HCT116 (cell line): ENCODE measurements around the gene PLGRKT. TPM values are rescaled to one million over a fixed set of nuclear protein-coding genes. Genes with fewer than 3 reads are reported as not detected.
"Not testable (repeated sequence)": the region's sequence is repeated elsewhere in the genome, so short reads cannot be mapped to it uniquely, and the experiment has no call there.

Experiments
- ATAC-seq: fragments of 200-7000 bp; cut with Tn5 transposase; 2 replicates; pipeline ENCODE4 v1.9.1; 2020; ENCODE audit warnings: mild to moderate bottlenecking, moderate library complexity
- BruUV-seq: library from RNA; stranded (reverse); fragments of 400-500 nt; replicated peaks from 2 replicates; lab custom pipeline; 2021; lab: Mats Ljungman, UMichigan
- CTCF ChIA-PET: fragments of 300-600 bp; sonication (Branson Sonifier 250); formaldehyde crosslinking; loops from one replicate; lab custom pipeline; 2021; ENCODE audit warnings: antibody characterized with exemption; lab: Charles Lee
- POLR2A ChIA-PET: fragments of 300-600, 350-600 bp; sonication (Branson Sonifier 250); formaldehyde crosslinking; loops from one replicate; lab custom pipeline; 2021; ENCODE audit warnings: antibody characterized with exemption; lab: Charles Lee
- RAD21 ChIA-PET, 2 experiments: fragments of 300-600 bp; sonication (Branson Sonifier 250); formaldehyde crosslinking; loops; one replicate each; lab custom pipeline; 2023; ENCODE audit warnings: low total read pairs in 2 of 2; ENCODE audit not compliant: uncharacterized antibody in 2 of 2, unreplicated experiment in 2 of 2, low non-redundant PET in 1 of 2; lab: Charles Lee
- DNase-seq: peaks from one replicate; pipeline ENCODE4 v3.0.0-alpha.2; 2010; ENCODE audit warnings: low read depth, low spot score
- H2AFZ ChIP-seq: fragments of 200-600 bp; shearing (Covaris generic), sonication (generic); 2 replicates; pipeline ENCODE4 v1.6.1; 2017; ENCODE audit warnings: low read depth, mixed run types, mixed read lengths, antibody characterized with exemption, low read length; ENCODE audit not compliant: poor library complexity, severe bottlenecking
- H3K27ac ChIP-seq: 2 replicates; pipeline ENCODE4 v1.5.1; 2012; ENCODE audit warnings: low read depth, low read length
- H3K27me3 ChIP-seq: fragments of 200-600 bp; sonication (generic); 2 replicates; pipeline ENCODE4 v1.6.1; 2016; ENCODE audit warnings: mixed run types, low read length, mixed read lengths; ENCODE audit not compliant: insufficient read depth
- H3K36me3 ChIP-seq, 2 experiments: fragments of 200-500 bp in 1 of 2; fragments of 200-600 bp in 1 of 2; sonication (Bioruptor generic) in 1 of 2; sonication (generic) in 1 of 2; 2 replicates each; pipeline versions ENCODE4 v1.5.1 to v1.6.1; 2014 to 2016; ENCODE audit warnings: low read length in 2 of 2, inconsistent platforms in 1 of 2, mixed read lengths in 1 of 2, mixed run types in 1 of 2; ENCODE audit not compliant: insufficient read depth in 2 of 2, control insufficient read depth in 1 of 2
- H3K4me1 ChIP-seq, 2 experiments: fragments of 200-600 bp in 1 of 2; sonication (generic) in 1 of 2; 2 replicates each; pipeline versions ENCODE4 v1.5.1 to v1.6.1; 2012 to 2017; ENCODE audit warnings: low read length in 2 of 2, inconsistent platforms in 1 of 2, mild to moderate bottlenecking in 1 of 2, mixed read lengths in 1 of 2, mixed run types in 1 of 2, moderate library complexity in 1 of 2; ENCODE audit not compliant: insufficient read depth in 2 of 2, control insufficient read depth in 1 of 2
- H3K4me2 ChIP-seq: fragments of 200-600 bp; sonication (generic); 2 replicates; pipeline ENCODE4 v1.6.1; 2017; ENCODE audit warnings: mixed run types, low read length, mixed read lengths
- H3K4me3 ChIP-seq, 2 experiments: fragments of 200-600 bp in 1 of 2; sonication (generic) in 1 of 2; replicated peaks in 1 of 2; 2 replicates each; pipeline ENCODE4 v1.5.1; 2011 to 2016; ENCODE audit warnings: low read length in 2 of 2, control low read depth in 1 of 2, low read depth in 1 of 2, mild to moderate bottlenecking in 1 of 2, mixed read lengths in 1 of 2, mixed run types in 1 of 2
- H3K79me2 ChIP-seq: fragments of 200-600 bp; sonication (generic); 2 replicates; pipeline ENCODE4 v1.6.1; 2017; ENCODE audit warnings: mild to moderate bottlenecking, mixed run types, low read length, moderate library complexity, mixed read lengths; ENCODE audit not compliant: insufficient read depth
- H3K9ac ChIP-seq: fragments of 200-600 bp; sonication (generic); 2 replicates; pipeline ENCODE4 v1.6.1; 2016; ENCODE audit warnings: low read length, mixed read lengths
- H3K9me2 ChIP-seq: fragments of 200-600 bp; sonication (generic), shearing (Covaris generic); 2 replicates; pipeline ENCODE4 v1.6.1; 2017; ENCODE audit warnings: mixed run types, mild to moderate bottlenecking, moderate library complexity; ENCODE audit not compliant: insufficient read depth
- H3K9me3 ChIP-seq, 2 experiments: fragments of 200-500 bp in 1 of 2; fragments of 200-600 bp in 1 of 2; sonication (Bioruptor generic) in 1 of 2; sonication (generic) in 1 of 2; 2 replicates each; pipeline ENCODE4 v1.6.1; 2014 to 2017; ENCODE audit warnings: low read length in 2 of 2, mixed read lengths in 2 of 2, inconsistent platforms in 1 of 2, low read depth in 1 of 2, mild to moderate bottlenecking in 1 of 2, mixed run types in 1 of 2, moderate library complexity in 1 of 2; ENCODE audit not compliant: control insufficient read depth in 1 of 2, insufficient read depth in 1 of 2
- H4K20me1 ChIP-seq: fragments of 200-600 bp; sonication (generic), shearing (Covaris generic); 2 replicates; pipeline ENCODE4 v1.6.1; 2017; ENCODE audit warnings: mixed run types, mild to moderate bottlenecking, moderate library complexity; ENCODE audit not compliant: insufficient read depth
- CEBPB ChIP-seq: IDR thresholded peaks from 2 replicates; pipeline ENCODE4 v1.6.1; 2012; ENCODE audit warnings: low read depth
- CTCF ChIP-seq, 3 experiments: fragments of 200-600 bp in 1 of 3; sonication (generic) in 1 of 3; IDR thresholded peaks in 2 of 3; conservative IDR thresholded peaks in 1 of 3; 2 replicates each; pipeline ENCODE4 v1.5.1; 2012 to 2017; ENCODE audit warnings: low read depth in 2 of 3, low read length in 2 of 3, antibody characterized with exemption in 1 of 3, borderline replicate concordance in 1 of 3, control low read depth in 1 of 3, mild to moderate bottlenecking in 1 of 3, mixed read lengths in 1 of 3, mixed run types in 1 of 3, moderate library complexity in 1 of 3; ENCODE audit not compliant: insufficient read depth in 1 of 3
- EGR1 ChIP-seq: IDR thresholded peaks from 2 replicates; pipeline ENCODE4 v1.6.1; 2012; ENCODE audit warnings: low read depth
- ELF1 ChIP-seq: IDR thresholded peaks from 2 replicates; pipeline ENCODE4 v1.6.1; 2012; ENCODE audit warnings: low read depth, borderline replicate concordance
- FOSL1 ChIP-seq: IDR thresholded peaks from 2 replicates; pipeline ENCODE4 v1.6.1; 2012; ENCODE audit warnings: low read depth
- MAX ChIP-seq: IDR thresholded peaks from 2 replicates; pipeline ENCODE4 v1.6.1; 2012
- POLR2A ChIP-seq: IDR thresholded peaks from 2 replicates; pipeline ENCODE4 v1.7.0; 2011; ENCODE audit warnings: borderline replicate concordance; ENCODE audit not compliant: insufficient read depth, insufficient read length; ENCODE audit errors: extremely low read depth
- RAD21 ChIP-seq: IDR thresholded peaks from 2 replicates; pipeline ENCODE4 v1.6.1; 2012; ENCODE audit warnings: low read depth, mild to moderate bottlenecking
- SIN3A ChIP-seq: IDR thresholded peaks from 2 replicates; pipeline ENCODE4 v1.6.1; 2012; ENCODE audit warnings: low read depth
- SP1 ChIP-seq: IDR thresholded peaks from 2 replicates; pipeline ENCODE4 v1.6.1; 2012; ENCODE audit warnings: low read depth
- SRF ChIP-seq: IDR thresholded peaks from 2 replicates; pipeline ENCODE4 v1.6.1; 2012; ENCODE audit warnings: low read depth
- TCF7L2 ChIP-seq: IDR thresholded peaks from 2 replicates; pipeline ENCODE4 v1.7.0; 2011; ENCODE audit warnings: borderline replicate concordance, inconsistent platforms; ENCODE audit not compliant: insufficient read depth, insufficient read length; ENCODE audit errors: extremely low read depth
- YY1 ChIP-seq: IDR thresholded peaks from 2 replicates; pipeline ENCODE4 v1.6.1; 2011; ENCODE audit warnings: low read length, low read depth, moderate library complexity, mild to moderate bottlenecking; ENCODE audit not compliant: insufficient replicate concordance; ENCODE audit errors: extremely low read depth
- ZFX ChIP-seq: fragments of 450-650 bp; IDR thresholded peaks from 2 replicates; pipeline ENCODE4 v1.6.1; 2017
- intact Hi-C: fragments of 100-400 bp; cut with micrococcal nuclease; formaldehyde crosslinking; loops from 2 replicates; pipeline ENCODE4 v1.10.0; 2022
- total RNA-seq: library from RNA; stranded (reverse); gene quantifications from one replicate; pipeline ENCODE4 v1.2.1, GENCODE V29; 2021; ENCODE audit not compliant: unreplicated experiment
- TF ChIP-seq, protein P1 (sequence below): IDR thresholded peaks from 2 replicates; pipeline ENCODE4 v1.6.1; 2012

The PLGRKT gene
- total RNA-seq, 1 experiment from 2014 or later = 23.8 TPM

DNA sequence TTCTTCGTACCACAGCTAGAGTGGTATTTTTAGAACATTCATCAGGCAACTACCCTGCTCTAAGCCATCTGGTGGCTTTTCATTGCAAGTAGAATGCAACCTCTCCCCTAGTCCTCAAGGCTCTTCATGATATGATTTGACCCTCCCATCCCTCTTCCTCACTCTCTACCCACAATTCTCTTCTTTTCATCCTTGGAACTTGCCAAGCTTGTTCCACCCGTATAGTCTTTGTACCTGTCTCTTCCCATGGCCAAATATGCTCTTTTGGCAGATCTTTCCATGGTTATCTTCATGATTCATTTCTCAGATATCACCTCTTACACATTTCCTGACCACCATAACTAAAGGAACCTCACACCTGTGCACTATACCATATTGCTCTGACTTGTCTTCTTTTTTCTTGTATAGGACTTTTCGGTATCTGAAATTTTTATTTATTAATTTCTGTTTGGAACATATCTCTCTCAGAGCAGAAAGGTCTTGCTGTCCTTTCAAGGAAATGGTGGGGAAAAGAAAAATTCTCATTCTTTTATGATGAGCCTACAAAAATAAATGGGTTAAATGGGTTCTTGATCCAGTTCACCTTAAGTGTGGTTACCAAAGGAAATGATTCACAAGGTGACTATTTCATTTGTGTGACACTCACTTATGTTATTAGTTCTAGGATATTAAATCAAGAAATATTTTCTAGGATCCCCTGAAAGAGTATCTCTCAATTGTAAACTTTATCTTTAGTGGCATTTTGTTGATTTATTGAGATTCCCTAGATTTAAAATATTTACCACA is 8.9 kb upstream of the PLGRKT start (continued):
- TF ChIP-seq ZFX (no peak), MAX (no peak), POLR2A (no peak), FOSL1 (peak; percentile 41; the same call in 1 of the 2 replicates), YY1 (no peak), RAD21 (no peak), TCF7L2 (no peak)

DNA sequence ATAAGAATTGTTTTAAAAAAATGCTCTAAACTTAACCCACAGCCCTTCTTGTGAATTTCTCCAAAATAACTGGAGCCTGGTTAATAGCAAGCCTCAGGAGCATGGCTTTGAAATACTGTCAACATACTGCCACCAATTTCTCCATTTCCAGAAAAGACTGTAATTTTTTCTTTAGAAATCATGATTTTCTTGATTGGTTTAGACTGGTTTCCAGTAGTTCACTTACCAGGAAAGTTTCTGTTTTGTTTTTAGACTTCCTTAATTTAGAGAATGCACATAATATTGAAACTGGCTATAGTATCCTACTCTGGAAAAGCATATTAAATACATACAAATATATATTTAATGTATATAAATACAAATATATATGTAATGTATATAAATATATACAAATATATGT is 8.2 kb upstream of the PLGRKT start:
- no TSS peak for BruUV-seq
- DNase-seq (no peak), ATAC-seq (no peak)
- Histone ChIP-seq H3K9me2 (no peaks in the 10 kb centered on the region), H2AFZ (no peak overlapping the region), H3K4me2 (no peak overlapping the region), H3K79me2 (no peaks in the 10 kb centered on the region), H3K4me3 (no peak overlapping the region), H3K9me3 (no peaks in the 10 kb centered on the region), H3K4me1 (peaks cover 7 to 34% of the 10 kb centered on the region in 2 experiments), H3K27ac (no peak overlapping the region), H3K9ac (no peak overlapping the region), H3K36me3 (no peaks in the 10 kb centered on the region), H3K27me3 (no peaks in the 10 kb centered on the region), H4K20me1 (no peaks in the 10 kb centered on the region)
- RAD21 ChIA-PET = no interaction called here
- intact Hi-C loops = loop anchor here (10.0 kb wide), 1 partner anchor 841 kb away; no protein-coding TSS in a partner anchor
- TF ChIP-seq CTCF (IDR thresholded peaks at IDR 0.05 in 2 of 3, conservative IDR thresholded peaks at IDR 0.05 in 1 of 3; ENCODE audit: borderline replicate concordance in 1 of 3, insufficient read depth in 1 of 3, low read depth in 2 of 3, low read length in 2 of 3) (no peak), POLR2A (no peak), ZFX (no peak), SRF (no peak), SP1 (no peak), TCF7L2 (no peak), CEBPB (no peak), SIN3A (no peak), ELF1 (no peak), EGR1 (no peak)
- TF ChIP-seq, protein P1, sequence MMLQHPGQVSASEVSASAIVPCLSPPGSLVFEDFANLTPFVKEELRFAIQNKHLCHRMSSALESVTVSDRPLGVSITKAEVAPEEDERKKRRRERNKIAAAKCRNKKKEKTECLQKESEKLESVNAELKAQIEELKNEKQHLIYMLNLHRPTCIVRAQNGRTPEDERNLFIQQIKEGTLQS = no peak
- CTCF ChIA-PET = no interaction called here
- POLR2A ChIA-PET = no interaction called here

GRCh38 chr9:5445096-5445495 is 7.4 kb upstream of the PLGRKT start:
- ATAC-seq, H3K36me3 ChIP-seq, H2AFZ ChIP-seq, H3K27me3 ChIP-seq, H3K27ac ChIP-seq, H4K20me1 ChIP-seq, BruUV-seq, H3K9me3 ChIP-seq, H3K79me2 ChIP-seq, DNase-seq, CTCF ChIA-PET, RAD21 ChIA-PET, H3K4me3 ChIP-seq, H3K9ac ChIP-seq, H3K9me2 ChIP-seq, H3K4me2 ChIP-seq, POLR2A ChIA-PET: not testable (repeated sequence)
- intact Hi-C loops = loop anchor here (10.0 kb wide), 1 partner anchor 840 kb away; no protein-coding TSS in a partner anchor
- H3K4me1 ChIP-seq = peaks cover 7 to 34% of the 10 kb centered on the region in 2 experiments
